Dendritic cell treated with granulocyte-macrophage colony-stimulating factor and Interleukin-4, amounts not matched to agents 40 ng/mL and 50 ng/mL, for 4 days (primary cell): ENCODE results near the gene DPY30.
"Not testable (repeated sequence)": the region's sequence is repeated elsewhere in the genome, so short reads cannot be mapped to it uniquely, and the experiment has no call there.

Experiments
- H3K27ac Mint-ChIP-seq: one replicate; pipeline ENCODE4 v1.8.0; 2022; ENCODE audit warnings: mild to moderate bottlenecking, mixed read lengths
- H3K27me3 Mint-ChIP-seq: one replicate; pipeline ENCODE4 v1.8.0; 2022; ENCODE audit warnings: mild to moderate bottlenecking, mixed read lengths
- H3K36me3 Mint-ChIP-seq: one replicate; pipeline ENCODE4 v1.8.0; 2022; ENCODE audit warnings: low read depth, mixed read lengths
- H3K4me1 Mint-ChIP-seq: one replicate; pipeline ENCODE4 v1.8.0; 2022; ENCODE audit warnings: low read depth, mixed read lengths
- H3K4me3 Mint-ChIP-seq: one replicate; pipeline ENCODE4 v1.8.0; 2022; ENCODE audit warnings: mild to moderate bottlenecking, moderate library complexity, mixed read lengths
- H3K9me3 Mint-ChIP-seq: one replicate; pipeline ENCODE4 v1.8.0; 2022; ENCODE audit warnings: mixed read lengths
- intact Hi-C: fragments of 100-400 bp; cut with micrococcal nuclease; formaldehyde crosslinking; loops from one replicate; pipeline ENCODE4 v1.15.0; 2022

Gene DPY30

GRCh38 chr2:32039447-32040219 lies at the start of gene DPY30:
Gene DPY30, minus strand, starts transcription at chr2:32039805. Its CDS starts 349 bp downstream, at chr2:32039456.
- peaks cover 7% of the 10 kb centered on the region for H3K4me1 Mint-ChIP-seq
- no peaks in the 10 kb centered on the region for H3K27me3 Mint-ChIP-seq
- H3K4me3 Mint-ChIP-seq: peak within 1 kb of the TSS; percentile 84
- H3K27ac Mint-ChIP-seq: peak within 1 kb of the TSS; percentile 92
- peaks cover 26% of the 10 kb centered on the region for H3K36me3 Mint-ChIP-seq
- H3K9me3 Mint-ChIP-seq: no peaks in the 10 kb centered on the region
- intact Hi-C loops: loop anchor here (2.0 kb wide), 1 partner anchor 23 kb away; the partner anchor contains the start of gene SPAST

- intact Hi-C loops: no loop called here
Measured at GRCh38 chr2:32074134-32074506, 34.5 kb upstream of the DPY30 start.

GRCh38 chr2:32067549-32067948 lies 27.9 kb upstream of the DPY30 start:
- Mint-ChIP-seq H3K36me3 (peaks cover 56% of the 10 kb centered on the region), H3K27me3 (no peaks in the 10 kb centered on the region), H3K27ac (no peak overlapping the region), H3K9me3 (no peaks in the 10 kb centered on the region), H3K4me3 (no peak overlapping the region), H3K4me1 (peaks cover 36% of the 10 kb centered on the region)
- intact Hi-C loops: loop anchor here (10.0 kb wide), 1 partner anchor 67 kb away; no protein-coding TSS in a partner anchor

More at GRCh38 chr2:32074134-32074506, 34.5 kb upstream of the DPY30 start:
- Mint-ChIP-seq H3K27me3 (no peaks in the 10 kb centered on the region), H3K4me1 (peaks cover 27% of the 10 kb centered on the region), H3K9me3 (no peaks in the 10 kb centered on the region), H3K4me3 (no peak overlapping the region), H3K36me3 (peaks cover 45% of the 10 kb centered on the region), H3K27ac (no peak overlapping the region)

GRCh38 chr2:32064713-32065112 lies 25.1 kb upstream of the DPY30 start:
- intact Hi-C loops: loop anchor here (5.0 to 10.0 kb wide), 2 partner anchors 70 to 293 kb away; partner anchors contain the start of gene BIRC6
- H3K27ac Mint-ChIP-seq: peak overlapping the region; percentile 88
- H3K4me3 Mint-ChIP-seq: peak overlapping the region; percentile 86
- H3K9me3 Mint-ChIP-seq: no peaks in the 10 kb centered on the region
- H3K27me3 Mint-ChIP-seq: no peaks in the 10 kb centered on the region
- peaks cover 44% of the 10 kb centered on the region for H3K36me3 Mint-ChIP-seq
- peaks cover 37% of the 10 kb centered on the region for H3K4me1 Mint-ChIP-seq

- Mint-ChIP-seq H3K9me3 (no peaks in the 10 kb centered on the region), H3K4me3 (peak overlapping the region; percentile 86), H3K27me3 (no peaks in the 10 kb centered on the region)
Measured at GRCh38 chr2:32064021-32064601, 24.5 kb upstream of the DPY30 start.

GRCh38 chr2:32063310-32064020 lies 23.9 kb upstream of the DPY30 start, which contains the start of gene SPAST:
Gene SPAST, plus strand, starts transcription at chr2:32063556. Its CDS starts 276 bp downstream, at chr2:32063832.
- peaks cover 31% of the 10 kb centered on the region for H3K4me1 Mint-ChIP-seq
- H3K9me3 Mint-ChIP-seq: no peaks in the 10 kb centered on the region
- H3K4me3 Mint-ChIP-seq: peak within 1 kb of the TSS; percentile 86
- intact Hi-C loops: loop anchor here (2.0 to 10.0 kb wide), 4 partner anchors 25 to 294 kb away; partner anchors contain the start of genes BIRC6, DPY30 and MEMO1
- H3K36me3 Mint-ChIP-seq: peaks cover 42% of the 10 kb centered on the region
- no peaks in the 10 kb centered on the region for H3K27me3 Mint-ChIP-seq
- H3K27ac Mint-ChIP-seq: peak within 1 kb of the TSS; percentile 88

More at GRCh38 chr2:32064021-32064601, 24.5 kb upstream of the DPY30 start:
- Mint-ChIP-seq H3K4me1 (peaks cover 37% of the 10 kb centered on the region), H3K36me3 (peaks cover 44% of the 10 kb centered on the region), H3K27ac (peak overlapping the region; percentile 88)
- intact Hi-C loops: loop anchor here (5.0 to 10.0 kb wide), 2 partner anchors 71 to 293 kb away; partner anchors contain the start of gene BIRC6

GRCh38 chr2:32061973-32062861 lies 22.6 kb upstream of the DPY30 start:
- Mint-ChIP-seq H3K27me3 (no peaks in the 10 kb centered on the region), H3K27ac (peak overlapping the region; percentile 88), H3K36me3 (peaks cover 36% of the 10 kb centered on the region), H3K4me3 (peak overlapping the region; percentile 86), H3K4me1 (peaks cover 27% of the 10 kb centered on the region), H3K9me3 (no peaks in the 10 kb centered on the region)
- intact Hi-C loops: loop anchor here (2.0 to 10.0 kb wide), 4 partner anchors 23 to 295 kb away; partner anchors contain the start of genes BIRC6, DPY30 and MEMO1

GRCh38 chr2:32061430-32061829 lies 21.8 kb upstream of the DPY30 start:
- Mint-ChIP-seq H3K9me3 (no peaks in the 10 kb centered on the region), H3K36me3 (peaks cover 28% of the 10 kb centered on the region), H3K4me1 (peaks cover 19% of the 10 kb centered on the region), H3K27me3 (no peaks in the 10 kb centered on the region), H3K4me3 (no peak overlapping the region), H3K27ac (no peak overlapping the region)
- intact Hi-C loops: loop anchor here (5.0 to 10.0 kb wide), 2 partner anchors 73 to 296 kb away; partner anchors contain the start of gene BIRC6

GRCh38 chr2:32060266-32060665 lies 20.7 kb upstream of the DPY30 start:
- no peak overlapping the region for H3K4me3 Mint-ChIP-seq
- peaks cover 16% of the 10 kb centered on the region for H3K36me3 Mint-ChIP-seq
- intact Hi-C loops: loop anchor here (5.0 to 10.0 kb wide), 2 partner anchors 75 to 297 kb away; partner anchors contain the start of gene BIRC6
- no peaks in the 10 kb centered on the region for H3K9me3 Mint-ChIP-seq
- H3K4me1 Mint-ChIP-seq: peaks cover 8% of the 10 kb centered on the region
- no peak overlapping the region for H3K27ac Mint-ChIP-seq
- H3K27me3 Mint-ChIP-seq: no peaks in the 10 kb centered on the region

- intact Hi-C loops: no loop called here
- peaks cover 3% of the 10 kb centered on the region for H3K36me3 Mint-ChIP-seq
Measured at GRCh38 chr2:32058130-32058529, 18.5 kb upstream of the DPY30 start.

GRCh38 chr2:32054583-32054982 lies 15.0 kb upstream of the DPY30 start:
- H3K4me1 Mint-ChIP-seq, H3K27ac Mint-ChIP-seq, H3K4me3 Mint-ChIP-seq, H3K9me3 Mint-ChIP-seq, intact Hi-C loops, H3K36me3 Mint-ChIP-seq, H3K27me3 Mint-ChIP-seq: not testable (repeated sequence)

More at GRCh38 chr2:32058130-32058529, 18.5 kb upstream of the DPY30 start:
- no peak overlapping the region for H3K27ac Mint-ChIP-seq
- H3K27me3 Mint-ChIP-seq: no peaks in the 10 kb centered on the region
- no peaks in the 10 kb centered on the region for H3K9me3 Mint-ChIP-seq
- H3K4me3 Mint-ChIP-seq: no peak overlapping the region
- peaks cover 8% of the 10 kb centered on the region for H3K4me1 Mint-ChIP-seq

GRCh38 chr2:32051836-32052439 lies 12.3 kb upstream of the DPY30 start:
- intact Hi-C loops: no loop called here
- H3K36me3 Mint-ChIP-seq: no peaks in the 10 kb centered on the region

More at GRCh38 chr2:32051836-32052439, 12.3 kb upstream of the DPY30 start:
- Mint-ChIP-seq H3K4me1 (no peaks in the 10 kb centered on the region), H3K9me3 (no peaks in the 10 kb centered on the region), H3K4me3 (no peak overlapping the region), H3K27ac (no peak overlapping the region), H3K27me3 (no peaks in the 10 kb centered on the region)
